ENCODE measurements around the gene FIGNL2. TPM values are rescaled to one million over a fixed set of nuclear protein-coding genes. Genes with fewer than 3 reads are reported as not detected.

The FIGNL2 gene
- total and polyA plus RNA-seq, 2 experiments from 2014 or later: 1.1 to 5.2 TPM

GRCh38 chr12:51888316-51889215, 40.0 kb upstream of the FIGNL2 start:
- Mint-ChIP-seq H3K9me3 (no peaks in the 10 kb centered on the region; the same call in 2 of the 3 replicates), H3K36me3 (ENCODE audit: low read depth) (no peaks in the 10 kb centered on the region), H3K27ac (no peak overlapping the region), H3K4me3 (peak overlapping the region; percentile 70; the same call in 2 of the 3 replicates), H3K27me3 (ENCODE audit: insufficient read depth, low read depth, poor library complexity) (peaks cover 25% of the 10 kb centered on the region), H3K4me1 (peaks cover 19% of the 10 kb centered on the region; the same call in 2 of the 3 replicates)
- Histone ChIP-seq H3K27me3 (ENCODE audit: insufficient read depth) (peaks cover 12% of the 10 kb centered on the region; the same call in 1 of the 2 replicates), H3K9me2 (ENCODE audit: insufficient read depth) (no peaks in the 10 kb centered on the region), H3K4me2 (peak overlapping the region; percentile 77), H3K4me3 (peak overlapping the region; percentile 60), H3K36me3 (ENCODE audit: insufficient read depth) (no peaks in the 10 kb centered on the region), H3F3A (replicated peaks; ENCODE audit: low read depth) (peaks cover 3% of the 10 kb centered on the region; the same call in 1 of the 2 replicates), H3K27ac (ENCODE audit: low read depth) (no peak overlapping the region), H3K4me1 (ENCODE audit: insufficient read depth) (peaks cover 12% of the 10 kb centered on the region), H2AFZ (peak overlapping the region; percentile 92), H3K79me2 (replicated peaks; ENCODE audit: insufficient read depth) (no peaks in the 10 kb centered on the region), H4K20me1 (replicated peaks; ENCODE audit: insufficient read depth) (no peaks in the 10 kb centered on the region)
- no peak for DNase-seq (ENCODE audit: low spot score)
- TF ChIP-seq ETS1 (IDR thresholded peaks at IDR 0.05) (no peak), NANOG (IDR thresholded peaks at IDR 0.05; ENCODE audit: borderline replicate concordance) (no peak), CREB1 (CRISPR knock-in tag; IDR thresholded peaks at IDR 0.05; ENCODE audit: low read depth) (no peak), ZNF114 (CRISPR knock-in tag; IDR thresholded peaks at IDR 0.05) (no peak), POLR2AphosphoS5 (IDR thresholded peaks at IDR 0.05; ENCODE audit: low read depth) (no peak), EZH2 (IDR thresholded peaks at IDR 0.05; ENCODE audit: low read depth, unreplicated experiment) (no peak), ZNF331 (CRISPR knock-in tag; IDR thresholded peaks at IDR 0.05; ENCODE audit: low read depth) (no peak), REST (IDR thresholded peaks at IDR 0.05; ENCODE audit: unreplicated experiment) (no peak), STAT1 (IDR thresholded peaks at IDR 0.05; ENCODE audit: unreplicated experiment) (no peak), EZH2phosphoT487 (IDR thresholded peaks at IDR 0.05; ENCODE audit: unreplicated experiment) (no peak), ZNF462 (CRISPR knock-in tag; IDR thresholded peaks at IDR 0.05) (no peak), CTCF (conservative IDR thresholded peaks at IDR 0.05; ENCODE audit: low read depth in 2 of 2) (no peak), JUNB (IDR thresholded peaks at IDR 0.05; ENCODE audit: unreplicated experiment) (no peak)
- peak; percentile 10 for ATAC-seq
